ENCODE measurements around the gene KAT6B.

Gene KAT6B

GRCh38 chr10:74991435-74991834, 165.0 kb downstream of the KAT6B start:
- no peak for DNase-seq
- H3K27ac Mint-ChIP-seq: no peak overlapping the region
- peaks cover 56% of the 10 kb centered on the region for H3K36me3 Mint-ChIP-seq (ENCODE audit: low read depth)

GRCh38 chr10:74992068-74992467, 165.7 kb downstream of the KAT6B start:
- H3K4me1 Mint-ChIP-seq: peaks cover 10% of the 10 kb centered on the region
- H3K27ac Mint-ChIP-seq: no peak overlapping the region
- DNase-seq: no peak
- H3K27me3 Mint-ChIP-seq (ENCODE audit: low read depth, poor library complexity): no peaks in the 10 kb centered on the region
- H3K9me3 Mint-ChIP-seq: no peaks in the 10 kb centered on the region
- H3K4me3 Mint-ChIP-seq: no peak overlapping the region
- no peak for TF ChIP-seq CTCF (IDR thresholded peaks at IDR 0.05)
- peaks cover 53% of the 10 kb centered on the region for H3K36me3 Mint-ChIP-seq (ENCODE audit: low read depth)

More at GRCh38 chr10:74991435-74991834, 165.0 kb downstream of the KAT6B start:
- no peaks in the 10 kb centered on the region for H3K27me3 Mint-ChIP-seq (ENCODE audit: low read depth, poor library complexity)
- peaks cover 10% of the 10 kb centered on the region for H3K4me1 Mint-ChIP-seq
- no peaks in the 10 kb centered on the region for H3K9me3 Mint-ChIP-seq
- H3K4me3 Mint-ChIP-seq: no peak overlapping the region
- TF ChIP-seq CTCF (IDR thresholded peaks at IDR 0.05): peak; percentile 45

GRCh38 chr10:74993649-74994048, 167.2 kb downstream of the KAT6B start:
- Mint-ChIP-seq H3K9me3 (no peaks in the 10 kb centered on the region), H3K27me3 (ENCODE audit: low read depth, poor library complexity) (no peaks in the 10 kb centered on the region), H3K36me3 (ENCODE audit: low read depth) (peaks cover 65% of the 10 kb centered on the region), H3K27ac (no peak overlapping the region), H3K4me1 (peaks cover 10% of the 10 kb centered on the region), H3K4me3 (no peak overlapping the region)
- no peak for TF ChIP-seq CTCF (IDR thresholded peaks at IDR 0.05)
- no peak for DNase-seq

GRCh38 chr10:74994854-74995253, 168.5 kb downstream of the KAT6B start:
- no peak overlapping the region for H3K27ac Mint-ChIP-seq
- H3K27me3 Mint-ChIP-seq (ENCODE audit: low read depth, poor library complexity): no peaks in the 10 kb centered on the region
- DNase-seq: no peak
- H3K36me3 Mint-ChIP-seq (ENCODE audit: low read depth): peaks cover 72% of the 10 kb centered on the region
- peaks cover 10% of the 10 kb centered on the region for H3K4me1 Mint-ChIP-seq
- no peak overlapping the region for H3K4me3 Mint-ChIP-seq
- H3K9me3 Mint-ChIP-seq: no peaks in the 10 kb centered on the region
- no peak for TF ChIP-seq CTCF (IDR thresholded peaks at IDR 0.05)

GRCh38 chr10:74995806-74996205, 169.4 kb downstream of the KAT6B start:
- no peak overlapping the region for H3K27ac Mint-ChIP-seq
- H3K9me3 Mint-ChIP-seq: no peaks in the 10 kb centered on the region
- no peak overlapping the region for H3K4me3 Mint-ChIP-seq
- H3K4me1 Mint-ChIP-seq: peaks cover 10% of the 10 kb centered on the region
- DNase-seq: no peak
- peaks cover 68% of the 10 kb centered on the region for H3K36me3 Mint-ChIP-seq (ENCODE audit: low read depth)
- H3K27me3 Mint-ChIP-seq (ENCODE audit: low read depth, poor library complexity): no peaks in the 10 kb centered on the region
- TF ChIP-seq CTCF (IDR thresholded peaks at IDR 0.05): no peak

- H3K9me3 Mint-ChIP-seq: no peaks in the 10 kb centered on the region
- peaks cover under 1% of the 10 kb centered on the region for H3K4me1 Mint-ChIP-seq
- no peaks in the 10 kb centered on the region for H3K27me3 Mint-ChIP-seq (ENCODE audit: low read depth, poor library complexity)
Measured at GRCh38 chr10:74997163-74997562, 170.8 kb downstream of the KAT6B start.

More at GRCh38 chr10:74997163-74997562, 170.8 kb downstream of the KAT6B start:
- no peak for TF ChIP-seq CTCF (IDR thresholded peaks at IDR 0.05)
- Mint-ChIP-seq H3K27ac (no peak overlapping the region), H3K36me3 (ENCODE audit: low read depth) (peaks cover 56% of the 10 kb centered on the region), H3K4me3 (no peak overlapping the region)
- DNase-seq: no peak
